ENCODE results near the gene ATXN1.

DNA sequence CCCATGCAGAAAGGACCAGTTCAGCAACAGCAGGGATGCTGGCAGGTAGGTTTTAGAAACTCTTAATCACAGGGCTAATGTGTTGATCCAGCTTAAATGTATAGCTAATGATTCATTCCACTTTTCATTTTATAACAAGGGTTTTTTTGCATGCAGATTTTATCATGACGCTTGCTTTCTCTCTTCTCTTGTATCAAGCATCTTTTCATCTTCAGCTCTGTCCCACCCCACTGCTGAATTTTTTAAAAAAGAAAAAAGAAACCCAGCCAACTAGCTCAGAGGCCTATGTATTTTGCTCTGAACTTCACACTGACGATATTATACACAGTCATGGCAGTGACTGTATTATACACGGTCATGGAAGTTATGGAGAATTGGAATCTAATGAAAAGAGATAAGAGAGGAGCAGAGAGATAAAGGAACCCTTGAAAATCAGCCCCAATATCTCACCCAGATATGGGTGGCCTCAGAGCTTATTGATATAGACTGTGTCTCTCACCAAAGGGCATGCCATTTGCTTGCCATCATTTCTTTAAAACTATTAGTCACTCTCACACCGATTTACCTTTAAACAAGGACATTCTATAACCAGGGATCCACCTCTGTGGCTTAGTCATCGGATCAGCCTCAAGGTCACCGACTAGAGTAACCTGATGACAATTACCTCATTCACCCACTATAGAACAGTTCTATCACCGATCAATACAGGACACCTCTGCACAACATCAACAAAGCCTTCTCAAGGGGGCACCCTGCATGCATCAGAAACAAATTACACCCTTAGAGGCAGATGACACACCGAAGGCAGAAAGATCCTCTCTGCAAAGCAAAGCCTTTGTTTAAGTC is 222.0 kb downstream of the ATXN1 start:
- TF ChIP-seq, protein P1, sequence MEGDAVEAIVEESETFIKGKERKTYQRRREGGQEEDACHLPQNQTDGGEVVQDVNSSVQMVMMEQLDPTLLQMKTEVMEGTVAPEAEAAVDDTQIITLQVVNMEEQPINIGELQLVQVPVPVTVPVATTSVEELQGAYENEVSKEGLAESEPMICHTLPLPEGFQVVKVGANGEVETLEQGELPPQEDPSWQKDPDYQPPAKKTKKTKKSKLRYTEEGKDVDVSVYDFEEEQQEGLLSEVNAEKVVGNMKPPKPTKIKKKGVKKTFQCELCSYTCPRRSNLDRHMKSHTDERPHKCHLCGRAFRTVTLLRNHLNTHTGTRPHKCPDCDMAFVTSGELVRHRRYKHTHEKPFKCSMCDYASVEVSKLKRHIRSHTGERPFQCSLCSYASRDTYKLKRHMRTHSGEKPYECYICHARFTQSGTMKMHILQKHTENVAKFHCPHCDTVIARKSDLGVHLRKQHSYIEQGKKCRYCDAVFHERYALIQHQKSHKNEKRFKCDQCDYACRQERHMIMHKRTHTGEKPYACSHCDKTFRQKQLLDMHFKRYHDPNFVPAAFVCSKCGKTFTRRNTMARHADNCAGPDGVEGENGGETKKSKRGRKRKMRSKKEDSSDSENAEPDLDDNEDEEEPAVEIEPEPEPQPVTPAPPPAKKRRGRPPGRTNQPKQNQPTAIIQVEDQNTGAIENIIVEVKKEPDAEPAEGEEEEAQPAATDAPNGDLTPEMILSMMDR (IDR thresholded peaks at IDR 0.05): no peak
- TF ChIP-seq POLR2A (IDR thresholded peaks at IDR 0.05; ENCODE audit: low read depth): no peak
